HepG2 (cell line): ENCODE measurements around the gene COG1. TPM values are rescaled to one million over a fixed set of nuclear protein-coding genes. Genes with fewer than 3 reads are reported as not detected.
A peak's percentile ranks its signal among the peaks of the same experiment; 100 is the strongest.

Source experiments
- NR3C1 ChIP-seq: sonication (generic); formaldehyde crosslinking; IDR thresholded peaks from 2 replicates; pipeline ENCODE4 v1.4.0; 2020; ENCODE audit warnings: missing genetic modification reagents
- REPIN1 ChIP-seq: sonication (generic); formaldehyde crosslinking; IDR thresholded peaks from 2 replicates; pipeline ENCODE4 v1.8.0; 2022; ENCODE audit warnings: missing genetic modification reagents, low read depth, mild to moderate bottlenecking, borderline replicate concordance
- RXRA ChIP-seq: sonication (generic); formaldehyde crosslinking; IDR thresholded peaks from 2 replicates; pipeline ENCODE4 v1.5.1; 2020; ENCODE audit warnings: missing genetic modification reagents
- polyA plus RNA-seq, 8 experiments: library from polyadenylated mRNA; depleted of rRNA in 3 of 8; stranded (reverse) in 7 of 8; unstranded in 1 of 8; fragments of >200 nt; fragmentation: Illumina TruSeq in 4 of 8; extraction: Trizol in 4 of 8; gene quantifications; 2 replicates each; pipeline versions ENCODE4 v1.2.1 to v1.2.3, GENCODE V29; 2011 to 2016; ENCODE audit warnings: low read depth in 4 of 8, missing spikeins in 1 of 8, mixed read lengths in 1 of 8; ENCODE audit not compliant: insufficient read depth in 1 of 8
- total RNA-seq, 5 experiments: library from RNA; depleted of rRNA; stranded (reverse); fragments of >200 nt; fragmentation: Illumina TruSeq; extraction: Trizol; gene quantifications; 2 replicates each; pipeline ENCODE4 v1.2.3, GENCODE V29; 2016; ENCODE audit warnings: low read depth in 1 of 5
- TF ChIP-seq, protein P1 (sequence below): sonication (generic); formaldehyde crosslinking; IDR thresholded peaks from 2 replicates; pipeline ENCODE4 v1.5.0; 2020; ENCODE audit warnings: mild to moderate bottlenecking, missing genetic modification reagents, borderline replicate concordance
- TF ChIP-seq, protein P2 (sequence below): sonication (generic); formaldehyde crosslinking; IDR thresholded peaks from 2 replicates; pipeline ENCODE4 v1.4.0; 2020; ENCODE audit warnings: mild to moderate bottlenecking, missing genetic modification reagents

COG1 gene
- total and polyA plus RNA-seq, 2 of the 13 experiments (the other 11 are each of a cell fraction or from before 2014, with no cell fraction given), result 36.6 to 39.7 TPM

DNA sequence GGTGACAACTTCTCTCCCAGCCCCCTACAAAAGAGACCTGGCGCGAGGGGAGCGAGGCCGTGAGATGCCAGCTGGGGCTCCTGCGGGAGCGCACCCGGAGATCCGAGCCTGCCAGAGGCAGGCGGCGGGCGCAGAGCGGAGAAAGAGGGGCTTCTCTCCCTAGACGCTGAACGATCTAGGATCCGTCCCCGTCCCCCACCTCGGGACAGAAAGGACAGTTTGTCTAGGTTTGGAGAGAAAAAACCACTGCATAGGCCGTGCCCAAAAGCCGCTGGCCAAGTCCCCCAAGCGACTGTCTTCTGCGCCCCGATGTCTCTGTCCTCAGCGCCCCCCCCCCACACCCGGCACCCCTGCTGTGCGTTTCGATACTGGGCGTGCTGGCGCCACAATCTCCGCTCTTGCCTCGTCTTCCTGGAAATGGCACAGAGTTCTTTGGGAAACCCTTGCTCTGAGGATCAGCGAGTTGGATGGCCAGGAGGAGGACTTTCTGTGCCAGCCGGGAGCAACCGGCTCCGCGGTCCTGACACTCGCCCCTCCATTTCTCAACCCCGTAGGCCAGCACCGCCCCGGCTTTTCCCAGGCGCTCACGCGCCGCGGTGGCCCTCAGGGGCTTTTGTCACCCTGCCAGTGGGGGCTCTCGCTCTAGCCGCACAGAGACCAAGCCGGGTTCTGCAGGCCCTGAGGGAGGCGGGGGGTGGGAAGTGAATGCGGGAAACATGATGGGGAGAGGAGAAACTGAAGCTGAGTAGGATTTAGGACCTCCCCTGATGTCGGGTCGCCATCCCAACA lies 27.0 kb upstream of the COG1 start (continued):
- TF ChIP-seq, protein P1, sequence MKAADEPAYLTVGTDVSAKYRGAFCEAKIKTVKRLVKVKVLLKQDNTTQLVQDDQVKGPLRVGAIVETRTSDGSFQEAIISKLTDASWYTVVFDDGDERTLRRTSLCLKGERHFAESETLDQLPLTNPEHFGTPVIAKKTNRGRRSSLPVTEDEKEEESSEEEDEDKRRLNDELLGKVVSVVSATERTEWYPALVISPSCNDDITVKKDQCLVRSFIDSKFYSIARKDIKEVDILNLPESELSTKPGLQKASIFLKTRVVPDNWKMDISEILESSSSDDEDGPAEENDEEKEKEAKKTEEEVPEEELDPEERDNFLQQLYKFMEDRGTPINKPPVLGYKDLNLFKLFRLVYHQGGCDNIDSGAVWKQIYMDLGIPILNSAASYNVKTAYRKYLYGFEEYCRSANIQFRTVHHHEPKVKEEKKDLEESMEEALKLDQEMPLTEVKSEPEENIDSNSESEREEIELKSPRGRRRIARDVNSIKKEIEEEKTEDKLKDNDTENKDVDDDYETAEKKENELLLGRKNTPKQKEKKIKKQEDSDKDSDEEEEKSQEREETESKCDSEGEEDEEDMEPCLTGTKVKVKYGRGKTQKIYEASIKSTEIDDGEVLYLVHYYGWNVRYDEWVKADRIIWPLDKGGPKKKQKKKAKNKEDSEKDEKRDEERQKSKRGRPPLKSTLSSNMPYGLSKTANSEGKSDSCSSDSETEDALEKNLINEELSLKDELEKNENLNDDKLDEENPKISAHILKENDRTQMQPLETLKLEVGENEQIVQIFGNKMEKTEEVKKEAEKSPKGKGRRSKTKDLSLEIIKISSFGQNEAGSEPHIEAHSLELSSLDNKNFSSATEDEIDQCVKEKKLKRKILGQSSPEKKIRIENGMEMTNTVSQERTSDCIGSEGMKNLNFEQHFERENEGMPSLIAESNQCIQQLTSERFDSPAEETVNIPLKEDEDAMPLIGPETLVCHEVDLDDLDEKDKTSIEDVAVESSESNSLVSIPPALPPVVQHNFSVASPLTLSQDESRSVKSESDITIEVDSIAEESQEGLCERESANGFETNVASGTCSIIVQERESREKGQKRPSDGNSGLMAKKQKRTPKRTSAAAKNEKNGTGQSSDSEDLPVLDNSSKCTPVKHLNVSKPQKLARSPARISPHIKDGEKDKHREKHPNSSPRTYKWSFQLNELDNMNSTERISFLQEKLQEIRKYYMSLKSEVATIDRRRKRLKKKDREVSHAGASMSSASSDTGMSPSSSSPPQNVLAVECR (CRISPR knock-in tag), result 0 out of 2 replicates have a peak, but pooled peaks have one; percentile 20
- TF ChIP-seq NR3C1 (no peak), REPIN1 (CRISPR knock-in tag) (no peak), RXRA (no peak)
- TF ChIP-seq, protein P2, sequence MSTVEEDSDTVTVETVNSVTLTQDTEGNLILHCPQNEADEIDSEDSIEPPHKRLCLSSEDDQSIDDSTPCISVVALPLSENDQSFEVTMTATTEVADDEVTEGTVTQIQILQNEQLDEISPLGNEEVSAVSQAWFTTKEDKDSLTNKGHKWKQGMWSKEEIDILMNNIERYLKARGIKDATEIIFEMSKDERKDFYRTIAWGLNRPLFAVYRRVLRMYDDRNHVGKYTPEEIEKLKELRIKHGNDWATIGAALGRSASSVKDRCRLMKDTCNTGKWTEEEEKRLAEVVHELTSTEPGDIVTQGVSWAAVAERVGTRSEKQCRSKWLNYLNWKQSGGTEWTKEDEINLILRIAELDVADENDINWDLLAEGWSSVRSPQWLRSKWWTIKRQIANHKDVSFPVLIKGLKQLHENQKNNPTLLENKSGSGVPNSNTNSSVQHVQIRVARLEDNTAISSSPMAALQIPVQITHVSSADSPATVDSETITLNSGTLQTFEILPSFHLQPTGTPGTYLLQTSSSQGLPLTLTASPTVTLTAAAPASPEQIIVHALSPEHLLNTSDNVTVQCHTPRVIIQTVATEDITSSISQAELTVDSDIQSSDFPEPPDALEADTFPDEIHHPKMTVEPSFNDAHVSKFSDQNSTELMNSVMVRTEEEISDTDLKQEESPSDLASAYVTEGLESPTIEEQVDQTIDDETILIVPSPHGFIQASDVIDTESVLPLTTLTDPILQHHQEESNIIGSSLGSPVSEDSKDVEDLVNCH, result no peak
- TF ChIP-seq, all 625 proteins: peak for 4
